Transverse colon (tissue), 3 donors: ENCODE results near the gene VAC14.

ENCODE experiments used
- EP300 ChIP-seq: sonication (generic); formaldehyde crosslinking; IDR thresholded peaks from one replicate; pipeline ENCODE4 v1.6.1; 2017; ENCODE audit warnings: antibody characterized with exemption, low read depth
- POLR2A ChIP-seq: fragments of 450-650 bp; IDR thresholded peaks from one replicate; pipeline ENCODE4 v1.6.1; 2016; ENCODE audit warnings: antibody characterized with exemption, mild to moderate bottlenecking, moderate library complexity
- TF ChIP-seq, protein P1 (sequence below), 5 experiments: fragments of 200-600 bp in 3 of 5; fragments of 450-650 bp in 2 of 5; sonication (generic) in 3 of 5; IDR thresholded peaks; 1 replicate in 2 of 5; 2 replicates in 3 of 5; pipeline ENCODE4 v1.5.1; 2016 to 2017; ENCODE audit warnings: antibody characterized with exemption in 5 of 5, inconsistent platforms in 3 of 5, mild to moderate bottlenecking in 2 of 5, moderate library complexity in 1 of 5

DNA sequence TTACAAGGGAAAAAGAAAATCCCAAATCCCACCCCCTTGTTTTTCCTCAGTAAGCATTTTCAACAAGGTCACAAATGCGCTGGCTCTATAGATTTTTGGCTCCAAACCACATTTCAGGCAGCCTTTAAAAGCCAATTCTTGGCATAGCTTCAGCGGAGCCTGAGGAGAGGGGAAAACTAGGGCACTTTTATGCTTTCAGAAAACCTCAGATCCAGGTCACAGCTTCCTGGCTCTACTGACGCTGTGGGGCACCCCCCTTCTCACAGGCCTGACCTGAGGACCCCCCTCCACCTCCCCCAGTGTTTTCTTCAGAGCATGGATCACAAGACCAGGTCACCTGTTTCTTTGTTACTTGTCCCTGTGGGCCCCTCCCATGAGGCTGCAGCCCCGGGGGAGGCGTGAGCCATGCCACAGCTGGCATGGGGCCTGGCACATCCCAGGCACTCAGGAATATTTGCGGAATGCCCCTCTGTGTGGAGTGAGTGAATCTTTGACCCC is 85.0 kb downstream of the VAC14 start:
- TF ChIP-seq, protein P1, sequence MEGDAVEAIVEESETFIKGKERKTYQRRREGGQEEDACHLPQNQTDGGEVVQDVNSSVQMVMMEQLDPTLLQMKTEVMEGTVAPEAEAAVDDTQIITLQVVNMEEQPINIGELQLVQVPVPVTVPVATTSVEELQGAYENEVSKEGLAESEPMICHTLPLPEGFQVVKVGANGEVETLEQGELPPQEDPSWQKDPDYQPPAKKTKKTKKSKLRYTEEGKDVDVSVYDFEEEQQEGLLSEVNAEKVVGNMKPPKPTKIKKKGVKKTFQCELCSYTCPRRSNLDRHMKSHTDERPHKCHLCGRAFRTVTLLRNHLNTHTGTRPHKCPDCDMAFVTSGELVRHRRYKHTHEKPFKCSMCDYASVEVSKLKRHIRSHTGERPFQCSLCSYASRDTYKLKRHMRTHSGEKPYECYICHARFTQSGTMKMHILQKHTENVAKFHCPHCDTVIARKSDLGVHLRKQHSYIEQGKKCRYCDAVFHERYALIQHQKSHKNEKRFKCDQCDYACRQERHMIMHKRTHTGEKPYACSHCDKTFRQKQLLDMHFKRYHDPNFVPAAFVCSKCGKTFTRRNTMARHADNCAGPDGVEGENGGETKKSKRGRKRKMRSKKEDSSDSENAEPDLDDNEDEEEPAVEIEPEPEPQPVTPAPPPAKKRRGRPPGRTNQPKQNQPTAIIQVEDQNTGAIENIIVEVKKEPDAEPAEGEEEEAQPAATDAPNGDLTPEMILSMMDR (IDR thresholded peaks at IDR 0.05), result no peak
- no peak for TF ChIP-seq EP300
- no peak for TF ChIP-seq POLR2A
